Gastroesophageal sphincter (tissue), 4 donors: ENCODE results near the gene DDIT3. TPM values are rescaled to one million over a fixed set of nuclear protein-coding genes. Genes with fewer than 3 reads are reported as not detected.

Experiments
- ATAC-seq: fragments of 150-250 bp; one replicate; pipeline ENCODE4 v1.9.1; 2016; ENCODE audit warnings: mild to moderate bottlenecking, moderate library complexity
- H3K27ac ChIP-seq, 4 donors: fragments of 200-600 bp; sonication (generic) in 3 of 4; 1 replicate in 3 of 4; 2 replicates in 1 of 4; pipeline ENCODE4 v1.5.1; 2016 to 2019
- H3K27me3 ChIP-seq: fragments of 200-600 bp; sonication (generic); one replicate; pipeline ENCODE4 v1.5.1; 2019
- H3K36me3 ChIP-seq, 2 donors: fragments of 200-600 bp; sonication (generic); one replicate each; pipeline ENCODE4 v1.5.1; 2019; ENCODE audit warnings: control low read depth in 1 of 2
- H3K4me1 ChIP-seq, 3 donors: fragments of 200-600 bp; sonication (generic); 1 replicate in 2 of 3; 2 replicates in 1 of 3; pipeline ENCODE4 v1.5.1; 2016 to 2019; ENCODE audit warnings: control low read depth in 2 of 3
- H3K4me3 ChIP-seq, 2 donors: fragments of 200-600 bp; sonication (generic); one replicate each; pipeline ENCODE4 v1.5.1; 2019; ENCODE audit warnings: mild to moderate bottlenecking in 1 of 2, moderate library complexity in 1 of 2
- H3K9me3 ChIP-seq, 3 donors: fragments of 200-600 bp; sonication (generic); one replicate each; pipeline ENCODE4 v1.5.1; 2017 to 2019; ENCODE audit warnings: control low read depth in 2 of 3
- EP300 ChIP-seq: sonication (generic); formaldehyde crosslinking; IDR thresholded peaks from one replicate; pipeline ENCODE4 v1.6.1; 2017; ENCODE audit warnings: antibody characterized with exemption, mild to moderate bottlenecking
- POLR2A ChIP-seq, 2 donors: fragments of 450-650 bp; IDR thresholded peaks; one replicate each; pipeline ENCODE4 v1.6.1; 2017; ENCODE audit warnings: antibody characterized with exemption in 2 of 2, mild to moderate bottlenecking in 2 of 2, moderate library complexity in 1 of 2
- POLR2AphosphoS5 ChIP-seq: sonication (generic); formaldehyde crosslinking; IDR thresholded peaks from one replicate; pipeline ENCODE4 v1.6.1; 2017; ENCODE audit warnings: antibody characterized with exemption
- WGBS, 2 donors: methylation state at CpG; one replicate each; pipeline ENCODE4 v1.1.5; 2018; ENCODE audit warnings: low coverage in 1 of 2; 5-methylcytosine and 5-hydroxymethylcytosine counted together
- small RNA-seq, 4 donors: library from RNA; depleted of rRNA; stranded (forward); fragments of <200 nt; gene quantifications; one replicate each; pipeline ENCODE3, GENCODE V24; 2016
- total RNA-seq, 4 donors: library from RNA; depleted of rRNA; stranded (reverse); fragments of >200 nt; gene quantifications; one replicate each; pipeline ENCODE4 v1.1.0, GENCODE V29; 2016
- TF ChIP-seq, protein P1 (sequence below), 4 experiments: fragments of 200-600 bp in 2 of 4; fragments of 450-650 bp in 2 of 4; sonication (generic) in 1 of 4; IDR thresholded peaks; one replicate each; pipeline ENCODE4 v1.5.1; 2017 to 2019; ENCODE audit warnings: antibody characterized with exemption in 4 of 4, mild to moderate bottlenecking in 2 of 4, moderate library complexity in 2 of 4

The DDIT3 gene
- total RNA-seq, 4 donors from 2014 or later = 17.7 to 41.2 (median 36.5) TPM

DNA sequence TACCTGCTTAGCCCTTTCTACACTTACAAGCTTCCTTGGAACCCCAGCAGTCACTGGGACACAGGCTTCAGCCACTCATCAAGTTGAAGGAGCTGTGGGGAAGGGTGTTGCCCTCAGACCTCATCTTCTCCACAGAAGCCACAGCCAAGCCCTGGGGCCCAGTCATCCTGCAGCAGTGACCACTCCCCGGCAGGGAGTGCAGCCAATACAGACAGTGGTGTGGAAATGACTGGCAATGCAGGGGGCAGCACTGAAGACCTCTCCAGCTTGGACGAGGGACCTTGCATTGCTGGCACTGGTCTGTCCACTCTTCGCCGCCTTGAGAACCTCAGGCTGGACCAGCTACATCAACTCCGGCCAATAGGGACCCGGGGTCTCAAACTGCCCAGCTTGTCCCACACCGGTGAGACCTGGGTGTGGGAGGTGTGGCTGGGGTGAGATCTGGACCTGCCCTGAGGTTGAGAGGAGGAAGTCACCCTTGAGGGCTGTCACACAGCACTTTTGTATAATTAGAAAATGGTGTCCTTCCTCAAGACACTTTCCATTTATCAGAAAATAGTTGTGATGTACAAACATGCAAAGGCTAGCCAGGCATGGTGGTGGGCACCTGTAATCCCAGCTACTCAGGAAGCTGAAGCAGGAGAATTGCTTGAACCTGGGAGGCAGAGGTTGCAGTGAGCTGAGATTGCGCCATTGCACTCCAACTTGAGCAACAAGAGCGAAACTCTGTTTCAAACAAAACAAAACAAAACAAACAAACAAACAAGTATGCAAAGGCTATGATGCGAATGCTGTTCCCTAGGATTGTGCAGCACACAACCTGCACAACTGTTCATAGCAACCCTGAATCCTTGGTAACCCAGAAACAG, 50.8 kb downstream of the DDIT3 start:
- Histone ChIP-seq H3K36me3 (no peaks in the 10 kb centered on the region), H3K27ac (no peak overlapping the region), H3K27me3 (peaks cover 83% of the 10 kb centered on the region), H3K4me3 (no peak overlapping the region), H3K9me3 (no peaks in the 10 kb centered on the region), H3K4me1 (no peaks in the 10 kb centered on the region)
- TF ChIP-seq POLR2AphosphoS5 (no peak), POLR2A (IDR thresholded peaks at IDR 0.05) (no peak), EP300 (no peak)
- TF ChIP-seq, protein P1, sequence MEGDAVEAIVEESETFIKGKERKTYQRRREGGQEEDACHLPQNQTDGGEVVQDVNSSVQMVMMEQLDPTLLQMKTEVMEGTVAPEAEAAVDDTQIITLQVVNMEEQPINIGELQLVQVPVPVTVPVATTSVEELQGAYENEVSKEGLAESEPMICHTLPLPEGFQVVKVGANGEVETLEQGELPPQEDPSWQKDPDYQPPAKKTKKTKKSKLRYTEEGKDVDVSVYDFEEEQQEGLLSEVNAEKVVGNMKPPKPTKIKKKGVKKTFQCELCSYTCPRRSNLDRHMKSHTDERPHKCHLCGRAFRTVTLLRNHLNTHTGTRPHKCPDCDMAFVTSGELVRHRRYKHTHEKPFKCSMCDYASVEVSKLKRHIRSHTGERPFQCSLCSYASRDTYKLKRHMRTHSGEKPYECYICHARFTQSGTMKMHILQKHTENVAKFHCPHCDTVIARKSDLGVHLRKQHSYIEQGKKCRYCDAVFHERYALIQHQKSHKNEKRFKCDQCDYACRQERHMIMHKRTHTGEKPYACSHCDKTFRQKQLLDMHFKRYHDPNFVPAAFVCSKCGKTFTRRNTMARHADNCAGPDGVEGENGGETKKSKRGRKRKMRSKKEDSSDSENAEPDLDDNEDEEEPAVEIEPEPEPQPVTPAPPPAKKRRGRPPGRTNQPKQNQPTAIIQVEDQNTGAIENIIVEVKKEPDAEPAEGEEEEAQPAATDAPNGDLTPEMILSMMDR (IDR thresholded peaks at IDR 0.05) = no peak
- WGBS, 2 donors = 96 to 100% methylated on average over 3 of the region's 10 CpGs
- ATAC-seq = no peak

DNA sequence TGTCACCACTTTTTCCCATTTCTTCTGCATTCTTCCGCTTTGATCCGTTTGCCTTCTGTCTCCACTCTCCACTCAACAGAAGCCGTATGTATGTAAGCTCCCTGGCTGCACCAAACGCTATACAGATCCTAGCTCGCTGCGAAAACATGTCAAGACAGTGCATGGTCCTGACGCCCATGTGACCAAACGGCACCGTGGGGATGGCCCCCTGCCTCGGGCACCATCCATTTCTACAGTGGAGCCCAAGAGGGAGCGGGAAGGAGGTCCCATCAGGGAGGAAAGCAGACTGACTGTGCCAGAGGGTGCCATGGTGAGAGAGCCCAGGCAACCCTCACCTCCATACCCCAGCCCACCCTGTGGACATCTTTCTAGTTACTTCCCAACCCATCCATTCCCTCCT, 52.4 kb downstream of the DDIT3 start:
- peaks cover 0 to 3% (median 0%) of the 10 kb centered on the region in 3 donors for H3K4me1 ChIP-seq
- no peaks in the 10 kb centered on the region for H3K36me3 ChIP-seq
- 80 to 85% methylated on average over 3 to 4 of the region's 11 CpGs for WGBS, 2 donors
- ATAC-seq = no peak
- H3K4me3 ChIP-seq = no peak overlapping the region
- no peak overlapping the region for H3K27ac ChIP-seq
- H3K27me3 ChIP-seq = peaks cover 67% of the 10 kb centered on the region
- no peaks in the 10 kb centered on the region for H3K9me3 ChIP-seq
- TF ChIP-seq EP300 = no peak
- TF ChIP-seq POLR2AphosphoS5 = no peak
- TF ChIP-seq, protein P1 (IDR thresholded peaks at IDR 0.05) = no peak
- no peak for TF ChIP-seq POLR2A (IDR thresholded peaks at IDR 0.05)

- no peak for ATAC-seq
- TF ChIP-seq EP300 (no peak), POLR2AphosphoS5 (no peak), POLR2A (IDR thresholded peaks at IDR 0.05) (no peak)
- TF ChIP-seq, protein P1 (IDR thresholded peaks at IDR 0.05) = no peak
- peaks cover 61% of the 10 kb centered on the region for H3K27me3 ChIP-seq
- 72 to 84% methylated on average over 3 to 6 of the region's 12 CpGs for WGBS, 2 donors
- H3K9me3 ChIP-seq = no peaks in the 10 kb centered on the region
- H3K36me3 ChIP-seq = no peaks in the 10 kb centered on the region
- H3K27ac ChIP-seq = no peak overlapping the region
- H3K4me1 ChIP-seq = peaks cover 0 to 8% (median 0%) of the 10 kb centered on the region in 3 donors
- no peak overlapping the region for H3K4me3 ChIP-seq
These were observed 53.0 kb downstream of the DDIT3 start for GRCh38 chr12:57467212-57467874.

Small RNA genes within 50 kb of the gene (small RNA-seq; reads per million reads assigned to genes)
- 0 to 0.09 (median 0) reads per million in 4 donors for gene MIR616

Other genes with a start within 250 kb of the DDIT3 start
- gene R3HDM2, start 89.5 kb downstream of the DDIT3 start, total RNA-seq = 10 to 100 TPM; 38.0 to 60.1 (median 45.9) TPM
- not detected for gene INHBC, start 85.7 kb downstream of the DDIT3 start, total RNA-seq
- not detected for gene INHBE, start 65.2 kb downstream of the DDIT3 start, total RNA-seq
- gene GLI1, start 60.7 kb downstream of the DDIT3 start, total RNA-seq = 1 to 10 TPM in 1 of 4 donors, under 1 TPM in 3; 0.15 to 3.6 (median 0.30) TPM
- gene ARHGAP9, start 40.6 kb downstream of the DDIT3 start, total RNA-seq = 10 to 100 TPM in 1 of 4 donors, 1 to 10 TPM in 3; 5.6 to 13.1 (median 8.9) TPM
- 100 to 1,000 TPM in 1 of 4 donors, 10 to 100 TPM in 3; 67.4 to 209 (median 81.7) TPM for gene MARS1, start 32.4 kb downstream of the DDIT3 start, total RNA-seq
- gene MBD6, start 2.3 kb upstream of the DDIT3 start, total RNA-seq = 10 to 100 TPM in 3 of 4 donors, 1 to 10 TPM in 1; 8.9 to 22.6 (median 19.7) TPM
- gene DCTN2, start 26.7 kb upstream of the DDIT3 start, total RNA-seq = 100 to 1,000 TPM; 138 to 204 (median 182) TPM
- gene KIF5A, start 29.5 kb upstream of the DDIT3 start, total RNA-seq = 1 to 10 TPM in 3 of 4 donors, under 1 TPM in 1; 0.89 to 4.7 (median 1.6) TPM
- 10 to 100 TPM; 21.7 to 38.7 (median 33.1) TPM for gene PIP4K2C, start 70.7 kb upstream of the DDIT3 start, total RNA-seq
- 10 to 100 TPM; 34.6 to 70.2 (median 53.2) TPM for gene DTX3, start 84.3 kb upstream of the DDIT3 start, total RNA-seq
- gene ARHGEF25, start 90.9 kb upstream of the DDIT3 start, total RNA-seq = 100 to 1,000 TPM; 116 to 140 (median 128) TPM
- gene B4GALNT1, start 112.7 kb upstream of the DDIT3 start, total RNA-seq = 10 to 100 TPM in 1 of 4 donors, 1 to 10 TPM in 3; 2.3 to 10.1 (median 5.0) TPM
- 100 to 1,000 TPM; 161 to 235 (median 186) TPM for gene OS9, start 173.6 kb upstream of the DDIT3 start, total RNA-seq
- gene AGAP2, start 218.2 kb upstream of the DDIT3 start, total RNA-seq = 1 to 10 TPM; 1.6 to 4.2 (median 3.3) TPM
- gene TSPAN31, start 224.5 kb upstream of the DDIT3 start, total RNA-seq = 10 to 100 TPM; 47.0 to 75.8 (median 53.2) TPM
- gene CDK4, start 231.8 kb upstream of the DDIT3 start, total RNA-seq = 100 to 1,000 TPM in 2 of 4 donors, 10 to 100 TPM in 2; 56.7 to 107 (median 101) TPM
- gene MARCHF9, start 234.6 kb upstream of the DDIT3 start, total RNA-seq = 10 to 100 TPM in 1 of 4 donors, 1 to 10 TPM in 3; 3.4 to 11.1 (median 7.9) TPM
- gene CYP27B1, start 246.6 kb upstream of the DDIT3 start, total RNA-seq = under 1 TPM in 3 of 4 donors, not detected in 1; 0.27 to 0.57 (median 0.31) TPM